DOHH2 (cell line): Measurements from ENCODE around the gene XPOT.

ENCODE experiments used
- H3F3A ChIP-seq: fragments of 200-600 bp; sonication (generic), shearing (Covaris generic); 2 replicates; pipeline ENCODE4 v1.6.0; 2016; ENCODE audit warnings: antibody characterized with exemption, mild to moderate bottlenecking; ENCODE audit not compliant: control insufficient read depth, insufficient read depth
- H3K27ac ChIP-seq: fragments of 200-600 bp; sonication (generic); 2 replicates; pipeline ENCODE4 v1.5.1; 2014; ENCODE audit warnings: low read depth, mild to moderate bottlenecking, low read length, moderate library complexity
- H3K27me3 ChIP-seq: fragments of 200-600 bp; sonication (generic); 2 replicates; pipeline ENCODE4 v1.6.1; 2014; ENCODE audit warnings: mild to moderate bottlenecking, low read length, mixed read lengths; ENCODE audit not compliant: control insufficient read depth
- H3K36me3 ChIP-seq: fragments of 200-600 bp; sonication (generic); 2 replicates; pipeline ENCODE4 v1.6.1; 2014; ENCODE audit warnings: mild to moderate bottlenecking, low read length, moderate library complexity, mixed read lengths; ENCODE audit not compliant: control insufficient read depth
- H3K4me1 ChIP-seq: fragments of 200-600 bp; sonication (generic); 2 replicates; pipeline ENCODE4 v1.6.1; 2014; ENCODE audit warnings: mild to moderate bottlenecking, low read length, mixed read lengths; ENCODE audit not compliant: control insufficient read depth
- H3K4me2 ChIP-seq: fragments of 200-600 bp; sonication (generic); 2 replicates; pipeline ENCODE4 v1.6.0; 2014; ENCODE audit warnings: mild to moderate bottlenecking, low read length, moderate library complexity
- H3K4me3 ChIP-seq: fragments of 200-600 bp; sonication (generic); 2 replicates; pipeline ENCODE4 v1.5.1; 2014; ENCODE audit warnings: mild to moderate bottlenecking, low read length, mixed read lengths
- H3K79me2 ChIP-seq: fragments of 200-600 bp; sonication (generic); 2 replicates; pipeline ENCODE4 v1.6.1; 2014; ENCODE audit warnings: mild to moderate bottlenecking, low read length, mixed read lengths; ENCODE audit not compliant: control insufficient read depth
- H3K9me2 ChIP-seq: fragments of 200-600 bp; sonication (generic); replicated peaks from 2 replicates; pipeline ENCODE4 v1.6.1; 2014; ENCODE audit warnings: mild to moderate bottlenecking, low read length, mixed read lengths; ENCODE audit not compliant: control insufficient read depth
- H3K9me3 ChIP-seq: fragments of 200-600 bp; sonication (generic); 2 replicates; pipeline ENCODE4 v1.6.1; 2014; ENCODE audit warnings: antibody characterized with exemption, low read length, mixed read lengths; ENCODE audit not compliant: control insufficient read depth, insufficient read depth
- H4K20me1 ChIP-seq: fragments of 200-600 bp; sonication (generic); 2 replicates; pipeline ENCODE4 v1.6.0; 2014; ENCODE audit warnings: low read depth, mild to moderate bottlenecking, antibody characterized with exemption, low read length, moderate library complexity; ENCODE audit not compliant: control insufficient read depth, insufficient read depth
- EZH2phosphoT487 ChIP-seq: fragments of 200-600 bp; sonication (generic); IDR thresholded peaks from 2 replicates; pipeline ENCODE4 v1.6.1; 2017; ENCODE audit warnings: borderline replicate concordance, mild to moderate bottlenecking, antibody characterized with exemption, low read length, moderate library complexity, mixed read lengths
- TF ChIP-seq, protein P1 (sequence below): fragments of 200-600 bp; sonication (generic); IDR thresholded peaks from one replicate; pipeline ENCODE4 v1.5.1; 2014; ENCODE audit warnings: antibody characterized with exemption, mild to moderate bottlenecking, low read depth, low read length; ENCODE audit not compliant: poor library complexity, severe bottlenecking

Gene XPOT

DNA sequence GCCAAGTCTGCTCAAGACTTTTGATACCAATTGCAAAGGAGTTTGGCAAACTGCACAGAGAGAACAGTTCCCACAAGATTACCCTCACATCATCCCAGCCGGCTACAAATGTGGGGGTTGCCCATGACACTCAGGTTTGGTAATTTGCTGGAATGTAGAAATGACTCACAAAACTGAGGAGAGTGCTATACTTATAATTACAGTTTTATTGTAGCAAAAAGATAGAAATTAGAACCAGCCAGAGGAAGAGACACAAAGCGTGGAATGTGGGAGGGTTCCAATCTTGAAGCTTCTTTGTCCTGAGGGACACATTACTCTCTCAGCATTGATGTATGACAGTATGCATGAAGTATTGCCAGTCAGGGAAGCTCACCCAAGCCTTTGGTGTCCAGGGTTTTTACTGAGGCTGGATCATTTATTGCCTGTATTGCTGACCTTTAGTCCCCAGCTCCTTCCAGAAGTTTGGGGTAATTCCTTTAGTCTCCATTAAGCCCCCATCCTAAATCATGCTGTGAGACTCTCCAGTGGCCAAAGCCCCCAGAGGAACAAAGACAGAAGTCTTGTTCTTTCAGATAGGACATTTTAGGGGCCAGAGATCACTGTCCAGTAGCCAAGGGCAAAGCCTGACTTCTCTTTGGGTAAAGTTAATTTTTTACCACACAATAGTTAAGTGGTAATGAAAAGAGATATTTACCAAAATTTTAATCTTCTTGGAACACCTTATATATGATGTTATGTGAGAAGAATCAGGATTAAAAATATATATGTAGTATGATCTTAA, 57.6 kb downstream of the XPOT start:
- H3K27ac ChIP-seq, result no peak overlapping the region
- H3K4me2 ChIP-seq, result no peak overlapping the region
- TF ChIP-seq, protein P1, sequence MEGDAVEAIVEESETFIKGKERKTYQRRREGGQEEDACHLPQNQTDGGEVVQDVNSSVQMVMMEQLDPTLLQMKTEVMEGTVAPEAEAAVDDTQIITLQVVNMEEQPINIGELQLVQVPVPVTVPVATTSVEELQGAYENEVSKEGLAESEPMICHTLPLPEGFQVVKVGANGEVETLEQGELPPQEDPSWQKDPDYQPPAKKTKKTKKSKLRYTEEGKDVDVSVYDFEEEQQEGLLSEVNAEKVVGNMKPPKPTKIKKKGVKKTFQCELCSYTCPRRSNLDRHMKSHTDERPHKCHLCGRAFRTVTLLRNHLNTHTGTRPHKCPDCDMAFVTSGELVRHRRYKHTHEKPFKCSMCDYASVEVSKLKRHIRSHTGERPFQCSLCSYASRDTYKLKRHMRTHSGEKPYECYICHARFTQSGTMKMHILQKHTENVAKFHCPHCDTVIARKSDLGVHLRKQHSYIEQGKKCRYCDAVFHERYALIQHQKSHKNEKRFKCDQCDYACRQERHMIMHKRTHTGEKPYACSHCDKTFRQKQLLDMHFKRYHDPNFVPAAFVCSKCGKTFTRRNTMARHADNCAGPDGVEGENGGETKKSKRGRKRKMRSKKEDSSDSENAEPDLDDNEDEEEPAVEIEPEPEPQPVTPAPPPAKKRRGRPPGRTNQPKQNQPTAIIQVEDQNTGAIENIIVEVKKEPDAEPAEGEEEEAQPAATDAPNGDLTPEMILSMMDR, result no peak
- TF ChIP-seq EZH2phosphoT487, result no peak
- 0 out of 2 replicates have a peak, but pooled peaks cover 4% of the 10 kb centered on the region for H4K20me1 ChIP-seq
- peaks cover 76% of the 10 kb centered on the region for H3K36me3 ChIP-seq
- peaks cover 25% of the 10 kb centered on the region for H3K4me1 ChIP-seq
- no peaks in the 10 kb centered on the region for H3K27me3 ChIP-seq
- peaks cover 5% of the 10 kb centered on the region; the same call in 1 of the 2 replicates for H3F3A ChIP-seq
- no peaks in the 10 kb centered on the region for H3K9me3 ChIP-seq
- no peaks in the 10 kb centered on the region for H3K9me2 ChIP-seq
- H3K4me3 ChIP-seq, result no peak overlapping the region
- peaks cover 50% of the 10 kb centered on the region for H3K79me2 ChIP-seq

DNA sequence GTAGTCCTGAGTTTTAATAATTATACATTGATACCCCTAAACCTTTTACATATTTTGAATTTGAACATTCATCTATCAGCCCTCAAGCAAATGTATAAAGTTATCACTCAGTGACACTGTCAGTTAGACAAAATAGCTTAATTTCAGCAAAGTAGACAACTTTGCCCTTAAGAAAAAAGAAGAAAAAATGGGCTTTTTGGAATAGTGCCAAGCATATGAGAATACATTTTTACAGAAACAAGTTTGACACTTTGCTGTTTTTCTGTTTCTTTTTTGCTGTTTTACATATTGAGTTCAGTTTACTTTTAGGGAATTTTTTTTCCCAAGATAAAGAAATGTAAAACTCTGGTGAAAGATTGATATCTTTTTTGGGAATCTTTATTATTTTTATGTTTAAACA, 62.0 kb downstream of the XPOT start:
- Histone ChIP-seq H3K4me2 (no peak overlapping the region), H3K27ac (no peak overlapping the region), H3K4me3 (no peak overlapping the region), H3K9me3 (no peaks in the 10 kb centered on the region), H3K4me1 (no peaks in the 10 kb centered on the region), H3K9me2 (no peaks in the 10 kb centered on the region), H4K20me1 (no peaks in the 10 kb centered on the region), H3K79me2 (peaks cover 14% of the 10 kb centered on the region), H3K27me3 (no peaks in the 10 kb centered on the region), H3F3A (no peaks in the 10 kb centered on the region), H3K36me3 (peaks cover 84% of the 10 kb centered on the region)
- no peak for TF ChIP-seq EZH2phosphoT487
- TF ChIP-seq, protein P1, result no peak

DNA sequence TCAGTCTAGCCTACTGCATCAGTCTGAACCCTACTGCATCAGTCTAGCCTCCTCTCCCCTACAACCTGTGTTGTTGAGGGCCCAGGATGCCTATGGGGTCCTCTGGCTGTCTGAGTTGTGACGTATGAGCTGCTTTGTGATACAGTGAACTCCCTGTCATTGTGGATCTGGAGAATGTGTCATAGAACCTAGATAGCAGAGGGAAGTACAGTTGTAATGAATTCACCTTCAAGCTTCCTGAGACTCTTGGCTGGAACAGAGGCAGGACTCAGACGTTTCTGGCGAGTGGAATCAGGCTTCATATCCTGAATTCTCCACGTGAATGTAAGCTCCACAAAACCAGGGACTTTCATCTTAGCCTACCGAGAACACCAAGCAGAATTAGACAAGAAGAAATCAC, 64.8 kb downstream of the XPOT start:
- H3F3A ChIP-seq, result no peaks in the 10 kb centered on the region; the same call in 1 of the 2 replicates
- H3K27me3 ChIP-seq, result no peaks in the 10 kb centered on the region
- no peak overlapping the region for H3K4me2 ChIP-seq
- H3K9me3 ChIP-seq, result no peaks in the 10 kb centered on the region
- no peaks in the 10 kb centered on the region for H4K20me1 ChIP-seq
- peaks cover under 1% of the 10 kb centered on the region; the same call in 1 of the 2 replicates for H3K79me2 ChIP-seq
- TF ChIP-seq, protein P1, result no peak
- H3K27ac ChIP-seq, result no peak overlapping the region
- H3K4me1 ChIP-seq, result no peaks in the 10 kb centered on the region
- H3K9me2 ChIP-seq, result no peaks in the 10 kb centered on the region
- no peak overlapping the region for H3K4me3 ChIP-seq
- peaks cover 88% of the 10 kb centered on the region for H3K36me3 ChIP-seq
